Muscle layer of colon (tissue), 2 donors: ENCODE data around the gene DDX47.
"Not testable (repeated sequence)": the region's sequence is repeated elsewhere in the genome, so short reads cannot be mapped to it uniquely, and the experiment has no call there.

Experiments used
- H3K27ac ChIP-seq: one replicate; pipeline ENCODE4 v1.7.0; 2013; ENCODE audit warnings: low read depth, mild to moderate bottlenecking, low read length, moderate library complexity
- H3K27me3 ChIP-seq, 2 donors: one replicate each; pipeline ENCODE4 v1.7.0; 2013; ENCODE audit warnings: low read length in 2 of 2, mild to moderate bottlenecking in 2 of 2; ENCODE audit not compliant: insufficient read depth in 2 of 2, control insufficient read depth in 1 of 2
- H3K36me3 ChIP-seq: one replicate; pipeline ENCODE4 v1.7.0; 2013; ENCODE audit warnings: mild to moderate bottlenecking, low read length; ENCODE audit not compliant: insufficient read depth
- H3K4me1 ChIP-seq: one replicate; pipeline ENCODE4 v1.7.0; 2013; ENCODE audit warnings: mild to moderate bottlenecking, low read length; ENCODE audit not compliant: insufficient read depth
- H3K4me3 ChIP-seq, 2 donors: one replicate each; pipeline ENCODE4 v1.7.0; 2013; ENCODE audit warnings: low read length in 2 of 2, low read depth in 1 of 2, mild to moderate bottlenecking in 1 of 2, moderate library complexity in 1 of 2
- H3K9ac ChIP-seq: one replicate; pipeline ENCODE4 v1.7.0; 2013; ENCODE audit warnings: low read length
- H3K9me3 ChIP-seq: one replicate; pipeline ENCODE4 v1.7.0; 2013; ENCODE audit warnings: mild to moderate bottlenecking, low read length
- donor health status: abdominal sarcoma.
- donor health status: Adenocarcinoma of cecum.

DDX47 gene

GRCh38 chr12:12836571-12836970, 23.4 kb downstream of the DDX47 start:
- no peak overlapping the region for H3K4me3 ChIP-seq
- H3K9ac ChIP-seq: no peak overlapping the region
- H3K27me3 ChIP-seq: no peaks in the 10 kb centered on the region
- no peak overlapping the region for H3K27ac ChIP-seq
- H3K36me3 ChIP-seq: peaks cover 17% of the 10 kb centered on the region
- H3K9me3 ChIP-seq: no peaks in the 10 kb centered on the region
- no peaks in the 10 kb centered on the region for H3K4me1 ChIP-seq

DNA sequence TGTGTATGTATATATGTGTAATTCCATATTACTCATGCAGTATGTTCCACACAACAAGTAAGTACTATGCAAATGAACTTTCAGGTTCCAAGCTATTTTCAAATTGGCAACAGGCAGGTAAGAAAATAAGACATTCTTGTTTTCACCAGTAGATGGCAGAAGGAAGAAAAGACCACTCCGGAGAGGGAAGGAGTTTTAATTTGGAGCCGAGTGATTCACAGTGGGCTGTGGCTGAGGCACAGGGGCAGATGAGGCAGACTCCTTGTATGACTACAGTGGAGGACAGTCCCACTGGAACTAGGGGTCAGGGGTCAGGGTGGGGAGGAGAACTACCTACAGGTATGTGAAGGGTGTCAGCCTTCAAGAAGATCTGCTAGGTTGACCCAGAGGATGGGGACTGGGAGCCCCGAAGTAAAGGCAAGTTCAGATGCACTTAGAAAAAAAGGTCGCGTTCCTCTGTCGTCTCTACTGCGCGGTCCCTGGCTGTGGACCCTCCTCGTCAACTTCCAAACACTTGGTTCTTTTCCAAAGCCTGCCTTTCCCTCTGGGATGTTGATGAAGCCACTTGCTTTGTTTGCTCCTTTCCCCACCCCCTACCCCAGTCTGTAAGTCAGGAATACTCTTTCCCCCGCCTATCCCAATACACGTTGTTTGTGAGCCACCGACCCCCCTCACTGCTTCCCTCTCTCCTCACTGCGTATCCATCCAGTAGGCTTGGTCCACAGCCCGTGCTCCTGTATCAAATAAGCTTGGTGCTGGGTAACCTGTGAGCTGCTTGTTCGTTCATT, 24.1 kb downstream of the DDX47 start:
- no peaks in the 10 kb centered on the region for H3K4me1 ChIP-seq
- no peaks in the 10 kb centered on the region for H3K27me3 ChIP-seq
- no peak overlapping the region for H3K9ac ChIP-seq
- no peaks in the 10 kb centered on the region for H3K9me3 ChIP-seq
- peaks cover 13% of the 10 kb centered on the region for H3K36me3 ChIP-seq
- H3K4me3 ChIP-seq: no peak overlapping the region
- no peak overlapping the region for H3K27ac ChIP-seq

GRCh38 chr12:12837813-12838153, 24.6 kb downstream of the DDX47 start:
- Histone ChIP-seq H3K9me3 (no peaks in the 10 kb centered on the region), H3K36me3 (peaks cover 8% of the 10 kb centered on the region), H3K27me3 (no peaks in the 10 kb centered on the region), H3K4me3 (no peak overlapping the region), H3K4me1 (no peaks in the 10 kb centered on the region), H3K9ac (no peak overlapping the region), H3K27ac (no peak overlapping the region)

DNA sequence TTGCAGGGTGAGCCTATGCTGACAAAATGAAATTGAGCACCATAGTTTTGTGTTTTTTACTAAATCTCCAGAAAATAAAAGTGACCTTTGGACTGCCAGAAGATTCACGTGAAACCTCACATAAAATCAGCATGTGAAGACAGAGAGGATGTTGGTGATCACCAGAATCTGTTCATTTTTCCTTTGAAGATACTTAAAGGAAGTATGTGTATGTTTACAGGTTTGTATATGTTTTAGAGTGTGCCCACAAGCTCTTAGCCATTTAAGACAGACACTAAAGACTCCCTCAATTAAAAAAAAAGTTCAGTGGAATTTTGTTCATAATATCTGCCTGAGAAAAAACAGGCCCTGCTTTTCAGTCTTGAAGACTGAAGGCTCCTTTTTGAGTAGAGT, 25.9 kb downstream of the DDX47 start:
- no peak overlapping the region for H3K27ac ChIP-seq
- no peaks in the 10 kb centered on the region for H3K4me1 ChIP-seq
- no peak overlapping the region for H3K4me3 ChIP-seq
- H3K27me3 ChIP-seq: no peaks in the 10 kb centered on the region
- H3K36me3 ChIP-seq: no peaks in the 10 kb centered on the region
- no peak overlapping the region for H3K9ac ChIP-seq
- H3K9me3 ChIP-seq: no peaks in the 10 kb centered on the region

DNA sequence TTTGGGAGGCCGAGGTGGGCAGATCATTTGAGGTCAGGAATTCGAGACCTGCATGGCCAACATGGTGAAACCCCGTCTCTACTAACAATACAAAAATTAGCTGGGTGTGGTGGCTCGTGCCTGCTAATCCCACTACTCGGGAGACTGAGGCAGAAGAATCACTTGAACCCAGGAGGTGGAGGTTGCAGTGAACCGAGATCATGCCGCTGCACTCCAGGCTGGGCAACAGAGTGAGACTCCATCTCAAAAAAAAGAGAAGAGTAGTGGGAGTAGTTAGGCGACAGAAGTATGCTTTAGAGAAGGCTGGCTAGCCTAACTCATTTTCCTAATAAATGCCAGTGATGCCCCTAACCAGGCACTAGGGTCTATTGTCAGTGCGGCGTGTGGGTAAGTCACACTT, 26.3 kb downstream of the DDX47 start:
- H3K4me3 ChIP-seq, H3K27me3 ChIP-seq, H3K9ac ChIP-seq, H3K27ac ChIP-seq, H3K36me3 ChIP-seq, H3K4me1 ChIP-seq, H3K9me3 ChIP-seq: not testable (repeated sequence)

DNA sequence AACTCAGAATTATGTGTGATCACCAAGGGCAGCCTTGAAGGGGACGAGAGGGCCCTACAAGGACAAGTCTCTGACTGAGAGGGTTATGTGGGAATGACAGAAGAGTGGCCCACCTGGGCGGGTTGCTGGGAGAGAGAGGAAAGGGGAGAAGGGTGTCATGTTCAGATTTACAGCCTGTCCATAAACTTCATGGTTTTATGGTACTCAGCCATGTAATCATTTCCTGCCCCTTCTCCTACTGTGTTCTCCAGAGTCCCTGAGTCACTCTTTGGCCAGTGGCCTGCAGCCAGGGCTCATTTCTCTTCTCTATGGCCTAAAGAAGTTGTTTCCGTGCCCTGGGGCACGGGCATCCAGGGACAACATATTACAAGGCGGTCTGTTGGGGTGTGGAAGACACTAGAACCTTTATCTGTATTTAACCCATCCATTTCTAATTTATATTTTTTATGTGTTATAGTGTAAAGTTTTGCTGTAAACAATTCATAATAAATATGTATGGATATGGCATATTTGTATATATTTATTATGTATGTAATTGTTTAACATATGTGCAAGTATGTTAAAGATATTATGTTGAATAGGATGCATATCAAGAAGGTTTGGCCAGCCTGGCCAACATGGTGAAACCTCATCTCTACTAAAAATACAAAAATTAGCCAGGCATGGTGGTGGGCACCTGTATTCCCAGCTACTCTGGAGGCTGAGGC, 26.9 kb downstream of the DDX47 start:
- Histone ChIP-seq H3K27ac (no peak overlapping the region), H3K9ac (no peak overlapping the region), H3K36me3 (no peaks in the 10 kb centered on the region), H3K4me3 (no peak overlapping the region), H3K4me1 (no peaks in the 10 kb centered on the region), H3K27me3 (no peaks in the 10 kb centered on the region), H3K9me3 (no peaks in the 10 kb centered on the region)

DNA sequence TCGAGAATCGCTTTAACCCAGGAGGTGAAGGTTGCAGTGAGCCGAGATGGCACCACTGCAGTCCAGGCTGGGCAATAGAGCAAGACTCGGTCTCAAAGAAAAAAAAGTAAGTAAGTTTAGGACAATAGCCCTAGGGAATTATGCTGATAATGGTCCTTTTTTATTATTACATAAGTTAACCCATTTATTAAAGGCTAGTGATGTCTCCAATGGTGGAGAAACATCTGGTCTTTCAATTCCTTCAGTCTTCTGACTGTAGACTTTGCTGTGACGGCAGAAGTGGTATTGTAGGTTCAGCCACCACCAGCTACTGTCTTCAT, 27.4 kb downstream of the DDX47 start:
- H3K4me3 ChIP-seq: no peak overlapping the region
- H3K27ac ChIP-seq: no peak overlapping the region
- H3K4me1 ChIP-seq: no peaks in the 10 kb centered on the region
- H3K9ac ChIP-seq: no peak overlapping the region
- no peaks in the 10 kb centered on the region for H3K9me3 ChIP-seq
- H3K36me3 ChIP-seq: no peaks in the 10 kb centered on the region
- no peaks in the 10 kb centered on the region for H3K27me3 ChIP-seq

DNA sequence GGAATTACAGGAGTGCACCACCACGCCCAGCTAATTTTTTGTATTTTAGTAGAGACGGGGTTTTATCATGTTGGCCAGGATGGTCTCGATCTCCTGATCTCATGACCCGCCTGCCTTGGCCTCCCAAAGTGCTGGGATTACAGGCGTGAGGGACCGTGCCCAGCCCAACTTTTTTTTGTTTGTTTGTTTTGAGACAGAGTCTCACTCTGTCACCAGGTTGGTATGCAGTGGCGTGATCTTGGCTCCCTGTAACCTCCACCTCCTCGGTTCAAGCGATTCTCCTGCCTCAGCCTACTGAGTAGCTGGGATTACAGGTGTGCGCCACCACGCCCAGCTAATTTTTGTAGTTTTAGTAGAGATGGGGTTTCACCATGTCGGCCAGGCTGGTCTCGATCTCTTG, 28.3 kb downstream of the DDX47 start:
- not testable (repeated sequence) for H3K27me3 ChIP-seq, H3K4me3 ChIP-seq, H3K27ac ChIP-seq, H3K9me3 ChIP-seq, H3K36me3 ChIP-seq, H3K4me1 ChIP-seq, H3K9ac ChIP-seq

DNA sequence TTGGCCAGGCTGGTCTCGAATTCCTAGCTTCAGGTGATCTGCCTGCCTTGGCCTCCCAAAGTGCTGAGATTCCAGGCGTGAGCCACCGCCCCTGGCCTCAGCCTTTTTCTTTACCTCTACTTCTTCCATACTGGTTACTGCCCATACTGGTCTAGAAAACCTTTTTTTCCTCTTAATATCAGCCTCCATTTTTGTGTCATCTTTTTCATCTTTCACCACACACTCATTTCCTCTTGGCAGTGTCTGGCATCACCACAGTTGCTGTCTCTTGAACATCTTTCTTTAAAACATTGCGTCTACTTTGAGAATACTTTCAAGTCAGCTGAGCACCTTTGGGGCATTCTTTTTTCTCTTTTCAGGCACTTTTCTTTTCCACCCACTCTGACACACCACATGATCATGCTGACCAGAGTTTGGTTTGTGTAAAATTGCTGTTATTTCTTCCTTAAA, 32.7 kb downstream of the DDX47 start:
- Histone ChIP-seq H3K9ac (no peak overlapping the region), H3K4me3 (no peak overlapping the region), H3K9me3 (no peaks in the 10 kb centered on the region), H3K27me3 (no peaks in the 10 kb centered on the region), H3K36me3 (no peaks in the 10 kb centered on the region), H3K4me1 (no peaks in the 10 kb centered on the region), H3K27ac (no peak overlapping the region)

- H3K9ac ChIP-seq, H3K4me3 ChIP-seq, H3K27ac ChIP-seq, H3K9me3 ChIP-seq, H3K36me3 ChIP-seq, H3K4me1 ChIP-seq, H3K27me3 ChIP-seq: not testable (repeated sequence)
These were observed 33.6 kb downstream of the DDX47 start for GRCh38 chr12:12846780-12847179.

GRCh38 chr12:12853435-12853834, 40.3 kb downstream of the DDX47 start:
- H3K36me3 ChIP-seq: no peaks in the 10 kb centered on the region
- H3K4me1 ChIP-seq: no peaks in the 10 kb centered on the region
- H3K27me3 ChIP-seq: no peaks in the 10 kb centered on the region
- no peaks in the 10 kb centered on the region for H3K9me3 ChIP-seq
- H3K4me3 ChIP-seq: no peak overlapping the region
- H3K27ac ChIP-seq: no peak overlapping the region
- H3K9ac ChIP-seq: no peak overlapping the region

DNA sequence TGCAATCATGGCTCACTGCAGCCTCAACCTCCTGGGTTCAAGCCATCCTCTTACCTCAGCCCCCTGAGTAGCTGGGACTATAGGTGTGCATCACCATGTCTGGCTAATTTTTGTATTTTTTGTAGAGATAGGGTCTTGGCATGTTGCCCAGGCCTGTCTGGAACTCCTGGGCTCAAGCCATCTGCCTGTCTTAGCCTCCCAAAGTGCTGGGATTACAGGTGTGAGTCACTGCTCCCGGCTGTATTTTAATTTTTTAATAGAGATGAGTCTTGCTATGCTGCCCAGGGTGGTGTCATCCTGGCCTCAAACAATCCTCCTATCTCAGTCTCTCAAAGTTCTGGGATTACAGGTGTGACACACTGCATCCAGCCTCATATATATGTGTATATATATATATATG, 46.5 kb downstream of the DDX47 start:
- Histone ChIP-seq H3K4me1 (no peaks in the 10 kb centered on the region), H3K36me3 (no peaks in the 10 kb centered on the region), H3K9me3 (no peaks in the 10 kb centered on the region), H3K9ac (no peak overlapping the region), H3K27me3 (no peaks in the 10 kb centered on the region), H3K4me3 (no peak overlapping the region), H3K27ac (no peak overlapping the region)
